Hepatic stellate cell (primary cell): ENCODE measurements around the gene TMEM147.
A peak's percentile ranks its signal among the peaks of the same experiment; 100 is the strongest.

Experiments used
- DNase-seq: peaks from one replicate; pipeline ENCODE4 v3.0.0; 2011; ENCODE audit warnings: low spot score

TMEM147 gene, protein sequence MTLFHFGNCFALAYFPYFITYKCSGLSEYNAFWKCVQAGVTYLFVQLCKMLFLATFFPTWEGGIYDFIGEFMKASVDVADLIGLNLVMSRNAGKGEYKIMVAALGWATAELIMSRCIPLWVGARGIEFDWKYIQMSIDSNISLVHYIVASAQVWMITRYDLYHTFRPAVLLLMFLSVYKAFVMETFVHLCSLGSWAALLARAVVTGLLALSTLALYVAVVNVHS

DNA sequence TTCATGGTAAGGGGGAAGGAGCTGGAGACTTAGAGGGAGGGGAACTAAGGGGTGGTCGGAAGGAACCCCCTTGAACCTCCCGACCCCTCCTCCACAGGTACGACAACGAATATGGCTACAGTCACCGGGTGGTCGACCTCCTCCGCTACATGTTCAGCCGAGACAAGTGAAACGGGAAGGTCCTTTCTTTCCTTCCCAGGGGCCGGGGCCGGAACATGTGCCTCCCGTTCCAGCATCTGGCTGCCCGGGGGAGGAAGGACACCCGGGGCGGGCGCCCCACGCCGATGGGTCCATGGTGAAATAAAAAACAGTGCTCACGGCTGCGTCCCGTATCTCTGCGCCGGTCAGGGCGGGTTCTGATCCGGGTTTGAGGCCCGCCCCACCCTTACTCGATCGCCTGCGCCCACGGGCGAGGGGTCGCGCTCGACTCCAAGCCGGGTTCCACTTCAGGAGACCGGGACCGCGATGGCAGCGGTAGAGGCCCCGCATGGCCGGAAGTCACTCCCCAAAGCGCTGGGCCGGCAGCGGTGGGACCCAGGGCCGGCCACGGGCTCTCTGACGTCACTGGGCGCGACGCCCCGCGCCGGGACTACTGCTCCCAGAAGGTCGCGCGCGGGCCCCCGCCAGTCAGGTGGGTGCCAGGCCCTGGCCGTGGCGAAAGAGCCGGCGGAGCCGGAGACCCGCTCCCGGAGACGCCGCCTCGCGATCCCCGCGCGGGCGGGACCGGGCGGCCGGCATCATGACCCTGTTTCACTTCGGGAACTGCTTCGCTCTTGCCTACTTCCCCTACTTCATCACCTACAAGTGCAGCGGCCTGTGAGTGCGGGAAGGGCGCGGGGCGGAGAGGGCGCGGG, at the start of gene TMEM147:
Gene TMEM147, plus strand, starts transcription at position 626 of the 854 bp plus-strand sequence. Its CDS starts 114 bp downstream, at position 740.
- DNase-seq: peak; percentile 99

DNA sequence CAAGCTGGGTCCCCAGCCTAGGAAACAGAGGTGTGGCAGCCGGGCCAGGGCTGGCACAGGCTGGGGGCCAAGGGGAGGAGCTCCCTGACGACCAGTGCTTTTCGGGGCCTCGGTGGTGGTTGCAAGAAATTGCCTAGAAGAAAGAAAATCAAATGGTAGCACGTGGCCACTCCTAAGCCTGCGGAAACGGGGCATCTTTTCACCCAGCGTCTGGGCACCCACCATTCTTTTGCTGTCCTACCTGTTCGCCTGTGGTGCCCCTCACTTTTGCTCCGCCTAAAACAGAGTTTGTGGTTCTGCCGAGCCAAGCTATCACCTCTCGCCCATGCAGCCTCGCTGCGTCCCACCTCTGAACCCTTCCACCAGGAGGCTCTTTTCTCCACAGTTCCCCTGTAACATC, 48.0 kb upstream of the TMEM147 start:
- no peak for DNase-seq

GRCh38 chr19:35498220-35498619, 47.2 kb upstream of the TMEM147 start:
- DNase-seq: no peak

DNA sequence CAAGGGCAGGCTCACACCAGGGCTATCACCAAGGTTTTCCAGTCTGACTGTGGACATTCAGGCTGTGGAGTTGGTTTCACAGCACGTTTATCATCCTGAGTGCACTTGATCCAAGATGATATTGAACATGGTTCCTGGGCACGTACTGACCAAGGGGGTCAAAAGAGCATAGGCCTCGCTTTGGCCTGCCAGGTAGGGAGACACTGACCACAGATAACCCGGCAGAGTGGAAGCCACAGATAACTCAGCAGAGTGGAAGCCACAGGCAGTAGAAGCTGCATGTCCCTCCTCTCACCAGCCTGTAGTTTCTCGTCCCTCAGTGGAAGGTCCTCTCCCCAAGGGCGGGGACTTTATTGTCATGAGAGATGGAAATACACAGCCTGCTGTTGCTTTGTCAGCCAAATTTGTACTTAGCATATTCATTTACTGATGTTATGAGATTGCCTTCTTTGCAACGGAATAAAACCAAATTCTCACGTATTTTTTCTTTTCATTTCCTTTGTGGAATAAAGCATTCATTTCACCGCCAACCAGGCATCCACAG, 46.4 kb upstream of the TMEM147 start:
- DNase-seq: no peak

GRCh38 chr19:35500611-35501010, 44.8 kb upstream of the TMEM147 start:
- DNase-seq: no peak

- DNase-seq: no peak
Measured at GRCh38 chr19:35501684-35502083, 43.7 kb upstream of the TMEM147 start.

DNA sequence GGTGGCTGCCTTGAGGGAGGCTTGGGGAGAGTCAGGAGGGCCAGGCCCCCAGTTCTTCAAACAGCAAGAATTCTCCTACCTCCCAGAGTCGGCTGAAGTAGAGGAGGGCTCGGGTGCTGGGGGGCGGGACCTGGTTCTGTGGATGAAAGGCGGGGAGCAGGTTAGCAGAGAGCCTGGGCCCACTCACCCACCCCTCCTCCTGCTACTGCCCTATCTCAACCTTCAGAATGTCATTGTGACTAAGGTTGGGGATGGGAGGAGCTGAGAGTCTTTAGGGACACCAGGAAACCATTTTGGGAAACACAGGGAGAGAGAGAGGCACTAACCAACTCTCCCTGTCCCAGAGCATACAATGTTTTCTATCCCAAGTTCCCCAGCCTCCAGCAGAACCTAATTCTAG, 42.7 kb upstream of the TMEM147 start:
- no peak for DNase-seq

GRCh38 chr19:35506011-35506410, 39.4 kb upstream of the TMEM147 start:
- DNase-seq: no peak

GRCh38 chr19:35507561-35507960, 37.9 kb upstream of the TMEM147 start:
- no peak for DNase-seq

DNA sequence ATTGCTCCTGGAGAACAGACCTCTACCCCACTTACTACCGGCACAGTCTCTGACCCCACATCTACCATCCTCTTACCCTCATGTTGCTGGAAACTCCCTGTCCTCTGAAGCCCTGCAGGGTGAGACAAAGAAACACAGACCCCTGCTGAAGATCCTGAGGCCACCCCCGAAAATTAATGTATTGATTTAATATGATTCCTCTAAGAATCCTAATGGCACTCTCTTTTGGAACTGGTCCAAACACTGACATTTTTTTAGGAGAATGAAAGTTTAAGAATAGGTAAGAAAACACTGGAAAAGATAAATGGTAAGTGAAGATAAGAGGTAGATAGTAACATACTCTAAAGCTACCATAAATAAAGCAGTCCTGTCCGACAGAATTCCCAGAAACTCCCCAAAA, 37.3 kb upstream of the TMEM147 start:
- DNase-seq: no peak

DNA sequence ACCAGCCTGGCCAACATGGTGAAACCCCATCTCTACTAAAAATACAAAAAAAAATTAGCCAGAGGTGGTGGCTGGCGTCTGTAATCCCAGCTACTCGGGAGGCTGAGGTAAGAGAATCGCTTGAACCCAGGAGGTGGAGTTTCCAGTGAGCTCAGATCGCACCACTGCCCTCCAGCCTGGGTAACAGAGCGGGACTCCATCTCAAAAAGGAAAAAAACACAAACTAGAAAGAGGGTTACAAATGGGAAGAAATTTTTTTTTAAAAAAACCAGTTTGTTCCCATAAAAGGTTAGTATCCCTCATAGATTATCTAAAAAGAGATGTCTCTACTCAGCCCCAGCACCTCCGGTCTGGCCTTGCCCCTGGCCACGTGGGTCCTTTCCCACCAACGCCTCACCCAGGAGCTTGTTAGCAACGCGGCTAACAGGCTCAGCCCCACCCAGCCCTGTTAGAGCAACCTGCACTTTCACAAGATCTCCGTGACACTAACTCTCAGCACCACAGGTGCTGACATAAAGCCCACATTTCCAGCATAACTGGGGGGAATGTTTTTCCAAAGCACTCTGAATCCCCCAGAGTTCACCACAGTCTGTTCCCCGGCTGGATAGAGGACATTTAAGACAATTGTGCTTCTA, 36.3 kb upstream of the TMEM147 start:
- DNase-seq: no peak

DNA sequence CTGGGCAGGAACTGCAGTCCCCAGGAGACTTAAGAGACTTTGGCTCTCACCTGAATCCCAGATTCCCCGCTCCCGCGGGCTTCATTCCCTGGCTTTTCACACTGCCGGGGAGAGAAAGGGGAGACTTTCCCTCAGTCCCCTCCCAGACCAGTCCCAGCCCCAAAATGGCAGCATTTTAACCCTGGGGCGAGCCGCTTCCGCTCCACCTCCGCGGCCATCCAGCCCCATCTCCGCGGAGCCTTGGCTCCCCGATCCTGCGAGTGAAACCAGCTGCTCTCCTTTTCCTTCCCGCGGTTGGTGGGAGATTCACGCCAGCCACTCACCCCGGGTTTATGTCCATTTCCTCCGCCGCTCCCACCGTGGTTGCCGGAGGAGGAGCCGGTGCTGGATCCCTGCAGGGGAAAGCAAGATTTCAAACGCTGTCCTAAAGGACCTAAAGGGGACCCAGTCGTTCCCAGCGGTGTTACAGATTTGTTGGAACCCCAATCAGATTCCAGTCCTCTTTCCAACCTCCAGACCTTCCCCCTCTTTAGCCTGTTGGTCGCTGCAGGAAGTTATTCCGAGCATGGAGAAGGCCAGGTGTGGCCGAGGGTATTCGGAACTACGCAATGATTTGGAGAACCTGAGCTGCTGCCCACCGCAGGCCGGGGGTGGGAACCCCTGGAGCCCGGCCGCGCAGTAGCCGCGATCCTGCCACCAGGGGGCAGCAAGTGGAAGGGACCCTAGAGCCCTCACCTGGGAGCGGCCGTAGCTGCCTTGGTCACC, 35.4 kb upstream of the TMEM147 start:
- peak; percentile 79 for DNase-seq

GRCh38 chr19:35510626-35510964, 34.8 kb upstream of the TMEM147 start:
- no peak for DNase-seq

GRCh38 chr19:35511337-35511736, 34.1 kb upstream of the TMEM147 start:
- DNase-seq: no peak

GRCh38 chr19:35512831-35513627, 32.4 kb upstream of the TMEM147 start:
- no peak for DNase-seq

- no peak for DNase-seq
Measured at GRCh38 chr19:35513628-35514281, 31.7 kb upstream of the TMEM147 start, which contains the start of gene DMKN. DMKN (minus strand) TSS chr19:35513649; CDS start chr19:35513475, 174 bp downstream.

DNA sequence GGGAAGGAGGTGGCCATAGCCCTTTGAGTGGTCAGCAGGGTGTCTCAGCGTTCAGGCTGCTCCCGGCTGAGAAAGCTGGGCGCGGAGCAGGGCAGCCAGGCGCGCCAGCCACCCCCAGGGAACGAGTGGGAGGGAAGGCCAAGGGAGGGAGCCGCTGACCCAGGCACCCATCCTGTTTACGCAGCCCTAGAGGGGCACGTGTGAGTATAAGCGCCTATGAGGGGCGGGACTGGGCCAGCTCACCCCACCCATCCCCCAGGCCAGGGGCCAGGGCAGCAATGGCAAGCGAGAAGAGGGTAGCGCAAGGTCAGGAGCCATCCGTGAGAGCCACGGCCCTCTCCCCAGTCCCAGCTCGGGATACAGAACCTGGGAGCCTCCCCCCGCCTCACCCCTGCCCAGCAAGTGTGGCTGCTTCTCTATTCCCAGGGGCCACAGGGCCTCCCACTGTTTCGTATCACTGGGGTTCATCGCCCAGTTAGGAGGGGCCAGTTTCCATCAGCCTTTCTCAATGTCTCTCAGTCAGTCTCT, 31.1 kb upstream of the TMEM147 start:
- no peak for DNase-seq

- DNase-seq: no peak
Measured at GRCh38 chr19:35516310-35516709, 29.1 kb upstream of the TMEM147 start.

DNA sequence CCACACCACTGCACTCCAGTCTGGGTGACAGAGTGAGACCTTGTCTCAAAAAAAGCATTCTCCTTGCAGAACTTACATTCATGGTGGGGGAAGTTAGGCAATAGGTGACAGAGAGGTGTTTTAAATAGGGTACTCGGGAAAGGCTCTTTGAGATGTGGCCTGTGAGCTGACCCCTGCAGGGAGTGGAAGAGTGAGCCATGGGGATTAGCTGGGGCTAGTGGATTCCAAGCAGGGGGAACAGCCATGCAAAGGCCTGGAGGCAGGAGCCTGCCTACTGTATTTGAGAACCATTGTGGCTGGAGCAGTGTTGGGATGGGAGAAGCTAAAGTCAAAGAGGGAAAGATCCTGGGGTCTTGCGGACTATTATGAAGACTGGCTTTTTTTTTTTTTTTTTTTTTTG, 28.1 kb upstream of the TMEM147 start:
- DNase-seq: no peak

DNA sequence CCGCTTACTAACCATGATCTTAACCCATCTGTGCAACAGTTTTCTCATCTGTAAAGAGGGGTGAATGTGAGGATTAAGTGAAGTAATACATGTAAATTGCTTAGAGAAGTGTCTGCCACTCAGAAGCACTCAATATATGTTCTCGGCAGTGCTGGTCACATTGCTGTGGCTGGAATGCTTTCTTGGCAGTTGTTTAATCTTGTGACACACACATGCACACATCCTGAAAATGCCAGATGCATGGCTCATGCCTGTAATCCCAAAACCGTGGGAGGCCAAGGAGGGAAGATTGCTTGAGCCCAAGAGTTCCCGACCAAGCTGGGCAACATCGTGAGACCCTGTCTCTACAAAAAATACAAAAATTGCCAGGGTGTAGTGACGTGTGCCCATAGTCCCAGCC, 27.1 kb upstream of the TMEM147 start:
- DNase-seq: peak; percentile 94
